Liver (tissue), 3 donors: ENCODE results near the gene GOLGA6L6.
"Not testable (repeated sequence)": the region's sequence is repeated elsewhere in the genome, so short reads cannot be mapped to it uniquely, and the experiment has no call there.

ENCODE experiments used
- ATF3 ChIP-seq: IDR thresholded peaks from 2 replicates; pipeline ENCODE4 v1.6.1; 2016; ENCODE audit warnings: antibody characterized with exemption
- CTCF ChIP-seq: fragments of 150-350 bp; IDR thresholded peaks from 2 replicates; pipeline ENCODE4 v1.5.1; 2017; ENCODE audit warnings: improper control_type of control experiment, low read depth, low read length; ENCODE audit not compliant: missing input control
- EGR1 ChIP-seq, 2 donors: IDR thresholded peaks; 2 replicates each; pipeline ENCODE4 v1.6.1; 2016 to 2018; ENCODE audit warnings: antibody characterized with exemption in 2 of 2, low read depth in 2 of 2
- FOXA1 ChIP-seq: IDR thresholded peaks from 2 replicates; pipeline ENCODE4 v1.6.1; 2016; ENCODE audit warnings: antibody characterized with exemption
- GABPA ChIP-seq, 2 donors: IDR thresholded peaks in 1 of 2; conservative IDR thresholded peaks in 1 of 2; 2 replicates each; pipeline ENCODE4 v1.6.1; 2016; ENCODE audit warnings: antibody characterized with exemption in 2 of 2, mild to moderate bottlenecking in 1 of 2, moderate library complexity in 1 of 2
- HNF4A ChIP-seq, 2 donors: conservative IDR thresholded peaks; 2 replicates each; pipeline ENCODE4 v1.6.1; 2016; ENCODE audit warnings: antibody characterized with exemption in 2 of 2, mild to moderate bottlenecking in 2 of 2
- MAX ChIP-seq: IDR thresholded peaks from 2 replicates; pipeline ENCODE4 v1.6.1; 2016; ENCODE audit warnings: antibody characterized with exemption
- RAD21 ChIP-seq, 2 donors: IDR thresholded peaks; 2 replicates each; pipeline ENCODE4 v1.6.1; 2016; ENCODE audit warnings: antibody characterized with exemption in 2 of 2, mild to moderate bottlenecking in 2 of 2
- REST ChIP-seq: IDR thresholded peaks from 2 replicates; pipeline ENCODE4 v1.6.1; 2016; ENCODE audit warnings: antibody characterized with exemption, mild to moderate bottlenecking
- SP1 ChIP-seq: IDR thresholded peaks from 2 replicates; pipeline ENCODE4 v1.6.1; 2018; ENCODE audit warnings: antibody characterized with exemption, mild to moderate bottlenecking
- YY1 ChIP-seq: IDR thresholded peaks from 2 replicates; pipeline ENCODE4 v1.6.1; 2016; ENCODE audit warnings: antibody characterized with exemption, mild to moderate bottlenecking
- donor health status: healthy.
- donor health status: healthy.

- not testable (repeated sequence) for TF ChIP-seq REST; MAX; ATF3; CTCF; SP1; FOXA1; RAD21 (IDR thresholded peaks at IDR 0.05); HNF4A (conservative IDR thresholded peaks at IDR 0.05); YY1; GABPA (IDR thresholded peaks at IDR 0.05 in 1 of 2, conservative IDR thresholded peaks at IDR 0.05 in 1 of 2); EGR1 (IDR thresholded peaks at IDR 0.05; ENCODE audit: low read depth in 2 of 2)
Observed at GRCh38 chr15:20489320-20489719, 52.3 kb downstream of the GOLGA6L6 start.
